GM18873 (cell line): ENCODE data around the gene PTCRA.

ENCODE experiments used
- ATAC-seq: cut with Tn5 transposase; IDR thresholded peaks from one replicate; pipeline ENCODE4 v1.9.1; 2021; ENCODE audit warnings: mild to moderate bottlenecking, moderate library complexity, moderate number of reproducible peaks; ENCODE audit not compliant: unreplicated experiment, low FRiP score

PTCRA gene

GRCh38 chr6:42968783-42969182 lies 52.9 kb downstream of the PTCRA start:
- ATAC-seq: no peak

GRCh38 chr6:42969431-42969830 lies 53.6 kb downstream of the PTCRA start:
- ATAC-seq: no peak

- no peak for ATAC-seq
Observed at GRCh38 chr6:42969934-42970333, 54.1 kb downstream of the PTCRA start.

GRCh38 chr6:42970871-42971612 lies 55.2 kb downstream of the PTCRA start:
- ATAC-seq: no peak

GRCh38 chr6:42971746-42972327 lies 56.0 kb downstream of the PTCRA start:
- ATAC-seq: no peak

- no peak for ATAC-seq
Observed at GRCh38 chr6:42973926-42974325, 58.1 kb downstream of the PTCRA start.

- no peak for ATAC-seq
Observed at GRCh38 chr6:42974919-42975505, 59.2 kb downstream of the PTCRA start.
